Subcutaneous adipose tissue (tissue), 4 donors: ENCODE data around the gene ENTPD1. TPM values are rescaled to one million over a fixed set of nuclear protein-coding genes. Genes with fewer than 3 reads are reported as not detected.

Source experiments
- total RNA-seq, 4 donors: library from RNA; depleted of rRNA; stranded (reverse); fragments of >200 nt; gene quantifications; one replicate each; pipeline ENCODE4 v1.1.0, GENCODE V29; 2016
- TF ChIP-seq, protein P1 (sequence below): fragments of 450-650 bp; IDR thresholded peaks from one replicate; pipeline ENCODE4 v1.5.1; 2016; ENCODE audit warnings: low read depth, mild to moderate bottlenecking, control low read depth, antibody characterized with exemption, moderate library complexity

The ENTPD1 gene
- total RNA-seq, 4 donors from 2014 or later: 16.2 to 28.7 (median 20.4) TPM

DNA sequence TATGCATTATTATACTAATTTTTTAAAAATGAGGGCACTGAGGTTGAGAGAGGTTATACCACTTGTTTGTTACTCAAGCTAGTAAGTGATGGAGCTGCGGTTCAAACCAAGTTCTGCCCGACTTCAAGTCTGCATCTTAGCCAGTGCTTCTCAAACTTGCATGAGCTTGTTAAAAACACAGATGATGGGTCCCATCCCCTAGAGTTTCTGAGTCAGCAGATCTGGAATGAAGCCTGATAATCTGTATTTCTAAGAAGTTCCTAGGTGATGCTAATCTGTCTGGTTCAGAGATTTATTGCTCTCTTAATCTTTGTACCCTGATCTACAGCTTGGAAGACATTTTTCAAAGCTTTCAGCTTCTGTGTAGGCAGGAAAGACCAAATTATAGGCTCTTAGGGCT lies 84.2 kb downstream of the ENTPD1 start:
- TF ChIP-seq, protein P1, sequence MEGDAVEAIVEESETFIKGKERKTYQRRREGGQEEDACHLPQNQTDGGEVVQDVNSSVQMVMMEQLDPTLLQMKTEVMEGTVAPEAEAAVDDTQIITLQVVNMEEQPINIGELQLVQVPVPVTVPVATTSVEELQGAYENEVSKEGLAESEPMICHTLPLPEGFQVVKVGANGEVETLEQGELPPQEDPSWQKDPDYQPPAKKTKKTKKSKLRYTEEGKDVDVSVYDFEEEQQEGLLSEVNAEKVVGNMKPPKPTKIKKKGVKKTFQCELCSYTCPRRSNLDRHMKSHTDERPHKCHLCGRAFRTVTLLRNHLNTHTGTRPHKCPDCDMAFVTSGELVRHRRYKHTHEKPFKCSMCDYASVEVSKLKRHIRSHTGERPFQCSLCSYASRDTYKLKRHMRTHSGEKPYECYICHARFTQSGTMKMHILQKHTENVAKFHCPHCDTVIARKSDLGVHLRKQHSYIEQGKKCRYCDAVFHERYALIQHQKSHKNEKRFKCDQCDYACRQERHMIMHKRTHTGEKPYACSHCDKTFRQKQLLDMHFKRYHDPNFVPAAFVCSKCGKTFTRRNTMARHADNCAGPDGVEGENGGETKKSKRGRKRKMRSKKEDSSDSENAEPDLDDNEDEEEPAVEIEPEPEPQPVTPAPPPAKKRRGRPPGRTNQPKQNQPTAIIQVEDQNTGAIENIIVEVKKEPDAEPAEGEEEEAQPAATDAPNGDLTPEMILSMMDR: no peak

DNA sequence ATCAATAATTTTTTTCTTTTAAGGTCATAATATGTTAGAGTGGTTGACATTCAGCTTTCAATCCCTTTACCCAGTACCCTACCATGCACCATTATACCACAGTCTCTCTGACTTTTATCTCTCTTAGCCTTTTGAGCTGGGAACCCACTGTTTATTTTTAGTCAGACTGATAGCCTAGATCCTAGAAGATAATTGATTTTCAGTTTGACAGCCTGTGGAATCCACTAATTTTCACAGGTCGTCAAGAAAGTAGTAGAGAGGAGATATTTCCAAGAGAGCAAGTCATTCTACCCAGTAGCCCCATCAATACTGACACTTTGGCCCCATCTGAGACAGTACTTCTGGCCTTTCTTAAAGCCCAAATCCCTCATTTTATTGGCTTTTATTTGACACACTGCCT lies 84.7 kb downstream of the ENTPD1 start:
- TF ChIP-seq, protein P1: no peak

DNA sequence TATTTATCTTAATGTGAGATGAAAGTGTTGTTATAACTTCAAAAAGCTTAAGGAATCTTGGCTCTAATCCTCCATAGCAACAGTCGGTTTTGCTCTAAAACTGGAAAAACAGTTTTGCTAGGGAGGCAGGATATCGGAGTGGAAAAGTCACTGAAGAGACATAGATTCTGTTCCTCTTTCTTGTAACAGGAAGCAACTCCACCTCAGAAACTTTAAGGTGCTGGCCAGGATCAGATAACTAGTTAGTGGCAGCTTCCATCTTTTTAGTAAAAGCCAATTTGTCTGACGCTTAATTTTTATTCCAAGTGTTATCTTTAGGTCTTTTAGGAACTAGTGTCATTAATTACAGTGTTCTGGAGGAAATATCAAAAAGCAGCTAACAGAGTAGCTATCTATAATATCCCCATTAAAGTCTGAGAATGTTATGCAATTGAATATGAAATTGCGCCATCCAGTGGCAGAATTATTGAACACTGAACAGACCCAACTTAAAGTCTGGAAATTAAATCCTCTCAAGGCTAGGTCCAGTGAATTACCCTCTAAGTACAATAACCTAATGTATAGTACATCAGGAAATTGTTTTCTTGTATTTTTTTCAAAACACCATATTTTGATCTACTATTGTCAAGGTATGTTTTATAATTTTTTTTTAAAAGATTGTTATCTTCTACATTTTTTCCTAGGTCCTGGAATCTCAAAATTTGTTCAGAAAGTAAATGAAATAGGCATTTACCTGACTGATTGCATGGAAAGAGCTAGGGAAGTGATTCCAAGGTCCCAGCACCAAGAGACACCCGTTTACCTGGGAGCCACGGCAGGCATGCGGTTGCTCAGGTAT lies 85.9 kb downstream of the ENTPD1 start:
- TF ChIP-seq, protein P1: no peak

DNA sequence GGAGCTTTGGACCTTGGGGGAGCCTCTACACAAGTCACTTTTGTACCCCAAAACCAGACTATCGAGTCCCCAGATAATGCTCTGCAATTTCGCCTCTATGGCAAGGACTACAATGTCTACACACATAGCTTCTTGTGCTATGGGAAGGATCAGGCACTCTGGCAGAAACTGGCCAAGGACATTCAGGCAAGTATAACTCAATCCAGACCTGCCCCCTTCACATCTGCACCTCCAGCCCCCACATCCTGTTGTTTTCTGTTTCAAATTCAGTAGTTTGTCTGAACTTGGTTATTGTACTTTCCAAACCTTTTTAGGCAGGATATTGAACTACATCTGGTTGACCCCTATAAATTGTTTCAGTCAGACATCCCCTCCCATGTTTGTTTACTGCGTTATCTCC lies 89.4 kb downstream of the ENTPD1 start:
- TF ChIP-seq, protein P1: no peak

DNA sequence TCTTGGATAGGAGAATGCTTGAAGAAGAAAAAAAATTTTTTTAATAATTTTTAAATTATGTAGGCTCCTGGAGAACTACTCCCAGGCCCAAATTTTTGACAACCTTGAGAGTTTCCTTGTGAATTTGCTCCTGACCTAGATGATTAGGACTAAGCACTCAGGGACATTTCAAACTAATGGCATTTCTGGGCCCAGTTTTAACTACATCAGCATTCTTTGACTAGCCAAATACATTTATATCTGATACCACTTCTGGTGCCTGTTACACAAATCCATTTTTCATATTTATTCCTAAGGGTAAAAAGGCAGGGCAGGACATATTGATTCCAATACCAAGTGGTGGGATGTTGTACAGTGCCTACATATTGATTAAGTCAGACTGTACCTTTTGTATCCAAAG lies 91.0 kb downstream of the ENTPD1 start:
- TF ChIP-seq, protein P1: no peak

DNA sequence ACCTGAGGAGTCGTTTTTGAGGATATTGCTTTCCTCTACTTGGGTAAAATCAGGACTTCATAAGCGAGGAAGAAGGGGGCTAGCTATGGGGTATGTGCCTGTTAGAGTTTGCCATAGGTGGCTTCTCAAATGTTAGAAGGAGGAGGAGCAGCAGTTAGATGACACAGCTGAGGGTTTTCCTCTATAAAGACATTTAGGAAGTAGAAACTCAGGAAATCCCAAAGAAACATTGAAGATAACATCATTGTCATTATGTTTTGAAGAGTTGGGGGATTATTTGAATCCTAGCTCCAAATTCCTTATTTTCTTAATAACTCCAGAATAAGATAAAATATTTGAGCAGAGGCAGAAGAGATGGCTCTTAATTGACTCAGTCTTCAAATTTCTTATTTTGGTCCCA lies 92.9 kb downstream of the ENTPD1 start:
- TF ChIP-seq, protein P1: no peak

DNA sequence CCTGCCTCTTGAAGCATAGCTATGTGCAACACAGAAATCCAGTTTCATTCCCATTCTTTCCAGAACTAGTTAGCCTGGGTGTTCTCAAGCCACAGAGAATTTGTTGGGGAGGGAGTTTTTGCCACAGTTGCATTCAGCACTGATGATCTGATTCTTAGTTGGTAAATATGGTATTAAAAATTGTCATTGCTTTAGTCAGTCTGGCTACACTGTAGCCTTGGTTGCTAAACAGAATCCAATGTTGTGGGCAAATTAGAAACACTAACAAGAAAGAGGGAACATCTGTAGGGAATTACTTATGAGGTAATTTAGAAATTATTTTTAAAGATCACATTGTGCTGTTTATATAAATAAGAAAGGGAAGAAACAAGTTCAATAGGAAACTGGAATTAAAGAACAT lies 94.8 kb downstream of the ENTPD1 start:
- TF ChIP-seq, protein P1: no peak
